Neural progenitor cell (in vitro differentiated cells): Measurements from ENCODE around the gene YTHDC1. TPM values are rescaled to one million over a fixed set of nuclear protein-coding genes. Genes with fewer than 3 reads are reported as not detected.
A peak's percentile ranks its signal among the peaks of the same experiment; 100 is the strongest.

ENCODE experiments used
- DNase-seq: peaks from one replicate; pipeline ENCODE4 v3.0.0-alpha.2; 2016; ENCODE audit warnings: low spot score
- H2AFZ ChIP-seq: fragments of 200-600 bp; sonication (generic); replicated peaks from 2 replicates; pipeline ENCODE4 v1.6.1; 2016; ENCODE audit warnings: antibody characterized with exemption
- H3F3A ChIP-seq: fragments of 200-600 bp; sonication (generic); 2 replicates; pipeline ENCODE4 v1.6.1; 2016; ENCODE audit warnings: antibody characterized with exemption, low read depth
- H3K27ac ChIP-seq: fragments of 200-600 bp; sonication (generic); 2 replicates; pipeline ENCODE4 v1.5.1; 2016; ENCODE audit warnings: mild to moderate bottlenecking
- H3K27me3 ChIP-seq: fragments of 200-600 bp; sonication (generic); 2 replicates; pipeline ENCODE4 v1.6.1; 2016; ENCODE audit warnings: mild to moderate bottlenecking, moderate library complexity
- H3K36me3 ChIP-seq: fragments of 200-600 bp; sonication (generic); 2 replicates; pipeline ENCODE4 v1.5.1; 2016
- H3K4me1 ChIP-seq: fragments of 200-600 bp; sonication (generic); 2 replicates; pipeline ENCODE4 v1.6.1; 2016; ENCODE audit warnings: mixed run types
- H3K4me2 ChIP-seq: fragments of 200-600 bp; sonication (generic); 2 replicates; pipeline ENCODE4 v1.6.1; 2016
- H3K4me3 ChIP-seq: fragments of 200-600 bp; sonication (generic); 2 replicates; pipeline ENCODE4 v1.5.1; 2016
- H3K79me2 ChIP-seq: fragments of 200-600 bp; sonication (generic); 2 replicates; pipeline ENCODE4 v1.6.1; 2016; ENCODE audit warnings: low read depth
- H3K9ac ChIP-seq: fragments of 200-600 bp; sonication (generic); 2 replicates; pipeline ENCODE4 v1.6.1; 2016
- H3K9me3 ChIP-seq: fragments of 200-600 bp; sonication (generic); 2 replicates; pipeline ENCODE4 v1.5.1; 2016; ENCODE audit warnings: low read depth
- H4K20me1 ChIP-seq: fragments of 200-600 bp; sonication (generic); 2 replicates; pipeline ENCODE4 v1.6.1; 2016; ENCODE audit warnings: low read depth
- H3K27ac Mint-ChIP-seq: 3 replicates; pipeline ENCODE4 v1.8.0; 2021; ENCODE audit warnings: mixed read lengths
- H3K27me3 Mint-ChIP-seq: 2 replicates; pipeline ENCODE4 v1.8.0; 2022; ENCODE audit warnings: low read depth, mild to moderate bottlenecking, inconsistent platforms, moderate library complexity, mixed read lengths; ENCODE audit not compliant: insufficient read depth
- H3K36me3 Mint-ChIP-seq: 3 replicates; pipeline ENCODE4 v1.8.0; 2021; ENCODE audit warnings: mixed read lengths
- H3K4me1 Mint-ChIP-seq: 3 replicates; pipeline ENCODE4 v1.8.0; 2021; ENCODE audit warnings: mixed read lengths
- H3K4me3 Mint-ChIP-seq: 3 replicates; pipeline ENCODE4 v1.8.0; 2021; ENCODE audit warnings: mild to moderate bottlenecking, moderate library complexity, mixed read lengths
- H3K9me3 Mint-ChIP-seq: 3 replicates; pipeline ENCODE4 v1.8.0; 2020; ENCODE audit warnings: mixed read lengths
- CTCF ChIP-seq: fragments of 200-600 bp; sonication (generic); IDR thresholded peaks from 2 replicates; pipeline ENCODE4 v1.5.1; 2017; ENCODE audit warnings: antibody characterized with exemption, mild to moderate bottlenecking
- EZH2 ChIP-seq: fragments of 200-600 bp; sonication (generic); IDR thresholded peaks from 2 replicates; pipeline ENCODE4 v1.6.1; 2017; ENCODE audit warnings: antibody characterized with exemption, mild to moderate bottlenecking, moderate library complexity
- EZH2phosphoT487 ChIP-seq: fragments of 200-600 bp; sonication (generic); IDR thresholded peaks from 2 replicates; pipeline ENCODE4 v1.6.1; 2017; ENCODE audit warnings: antibody characterized with exemption
- total RNA-seq: library from RNA; depleted of rRNA; stranded (reverse); fragments of >200 nt; gene quantifications from 2 replicates; pipeline ENCODE4 v1.2.3, GENCODE V29; 2015; ENCODE audit warnings: low replicate concordance

Gene YTHDC1
- total RNA-seq, 1 donor from 2014 or later = 108 TPM

DNA sequence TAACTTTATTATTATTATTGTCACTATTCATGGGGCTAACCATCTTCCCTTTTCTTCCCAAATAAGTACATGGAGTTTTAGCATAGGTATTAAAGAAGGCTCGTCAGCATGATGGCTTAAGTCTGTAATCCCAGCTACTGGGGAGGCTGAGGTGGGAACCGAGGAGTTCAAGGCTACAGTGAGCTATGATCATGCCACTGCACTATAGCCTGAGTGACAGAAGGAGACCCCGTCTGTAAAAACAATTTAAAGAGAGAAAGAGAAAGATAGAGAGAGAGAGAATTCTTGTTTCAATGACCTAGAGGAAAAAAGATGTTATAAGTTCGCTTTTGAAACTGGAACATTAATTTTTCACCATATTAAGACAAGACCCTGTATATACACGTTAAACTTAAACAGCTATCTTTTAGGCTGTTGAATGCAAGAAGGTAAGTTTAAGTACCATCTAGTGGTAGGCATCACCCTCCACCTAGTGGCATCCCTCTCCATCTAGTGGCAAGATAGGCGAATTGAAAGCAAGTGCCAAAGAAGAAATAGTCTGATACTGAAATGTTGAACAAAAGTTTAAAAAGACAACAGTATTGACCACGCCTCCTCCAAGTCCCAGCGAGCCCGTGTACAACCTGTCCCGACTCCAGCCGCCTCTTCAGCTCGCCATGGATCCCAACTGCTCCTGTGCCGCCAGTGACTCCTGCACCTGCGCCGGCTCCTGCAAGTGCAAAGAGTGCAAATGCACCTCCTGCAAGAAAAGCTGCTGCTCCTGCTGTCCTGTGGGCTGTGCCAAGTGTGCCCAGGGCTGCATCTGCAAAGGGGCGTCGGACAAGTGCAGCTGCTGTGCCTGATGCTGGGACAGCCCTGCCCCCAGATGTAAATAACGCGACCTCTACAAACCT lies 26.0 kb upstream of the YTHDC1 start:
- H3K27me3 ChIP-seq = no peaks in the 10 kb centered on the region
- H3K4me3 Mint-ChIP-seq = peak overlapping the region; percentile 82
- no peaks in the 10 kb centered on the region for H3K79me2 ChIP-seq
- no peaks in the 10 kb centered on the region for H3K9me3 Mint-ChIP-seq
- H3K4me1 ChIP-seq = peaks cover 7% of the 10 kb centered on the region
- DNase-seq = peak; percentile 69
- H3F3A ChIP-seq = no peaks in the 10 kb centered on the region
- H3K9me3 ChIP-seq = no peaks in the 10 kb centered on the region
- H3K36me3 Mint-ChIP-seq = no peaks in the 10 kb centered on the region
- peak overlapping the region; percentile 81 for H3K4me2 ChIP-seq
- peak overlapping the region; percentile 44 for H3K4me3 ChIP-seq
- TF ChIP-seq CTCF (peak; percentile 76), EZH2 (no peak)
- H4K20me1 ChIP-seq = no peaks in the 10 kb centered on the region
- no peak overlapping the region for H3K9ac ChIP-seq
- peaks cover 2% of the 10 kb centered on the region for H3K27me3 Mint-ChIP-seq
- peaks cover 11% of the 10 kb centered on the region for H3K4me1 Mint-ChIP-seq
- no peaks in the 10 kb centered on the region for H3K36me3 ChIP-seq
- H3K27ac Mint-ChIP-seq = no peak overlapping the region
- H2AFZ ChIP-seq = peak overlapping the region; percentile 98
- H3K27ac ChIP-seq = no peak overlapping the region

- H3K9me3 ChIP-seq = no peaks in the 10 kb centered on the region
- peak overlapping the region; percentile 91 for H2AFZ ChIP-seq
- no peak overlapping the region for H3K27ac Mint-ChIP-seq
- no peaks in the 10 kb centered on the region for H3K36me3 Mint-ChIP-seq
- TF ChIP-seq EZH2 (no peak), EZH2phosphoT487 (no peak), CTCF (no peak)
- H3K4me1 Mint-ChIP-seq = peaks cover 11% of the 10 kb centered on the region
- peak overlapping the region; percentile 35 for H3K4me3 ChIP-seq
- H3K27ac ChIP-seq = no peak overlapping the region
- H3K4me1 ChIP-seq = peaks cover 7% of the 10 kb centered on the region
- peaks cover 5% of the 10 kb centered on the region for H3K27me3 Mint-ChIP-seq
- no peaks in the 10 kb centered on the region for H4K20me1 ChIP-seq
- no peaks in the 10 kb centered on the region for H3K79me2 ChIP-seq
- H3F3A ChIP-seq = no peaks in the 10 kb centered on the region
- peak; percentile 92 for DNase-seq
- no peaks in the 10 kb centered on the region for H3K27me3 ChIP-seq
- peak overlapping the region; percentile 65 for H3K4me3 Mint-ChIP-seq
- no peaks in the 10 kb centered on the region for H3K36me3 ChIP-seq
- no peaks in the 10 kb centered on the region for H3K9me3 Mint-ChIP-seq
- H3K9ac ChIP-seq = no peak overlapping the region
- H3K4me2 ChIP-seq = peak overlapping the region; percentile 72
Observed at GRCh38 chr4:68373513-68373912, 23.6 kb upstream of the YTHDC1 start.

DNA sequence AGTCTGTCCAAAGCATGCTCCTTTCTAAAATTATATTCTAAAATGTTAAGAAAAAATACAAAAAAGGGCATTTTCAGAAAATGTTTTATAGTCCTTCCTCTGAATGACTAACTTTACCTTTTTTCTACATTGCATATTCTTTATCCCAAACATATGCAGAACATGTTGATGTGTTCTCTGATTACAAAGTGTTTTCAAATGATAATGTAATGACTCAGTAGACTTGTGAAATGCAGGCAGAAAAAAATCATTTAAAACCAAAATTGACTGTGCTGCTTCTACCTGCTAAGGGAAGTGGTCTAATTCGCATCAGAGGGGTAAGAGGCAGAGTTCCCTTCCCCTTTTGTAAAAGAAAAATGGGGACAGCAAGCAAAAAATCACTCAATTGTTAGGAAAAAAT lies 22.7 kb upstream of the YTHDC1 start:
- Mint-ChIP-seq H3K4me1 (peaks cover 11% of the 10 kb centered on the region), H3K27ac (no peak overlapping the region), H3K36me3 (no peaks in the 10 kb centered on the region), H3K27me3 (peaks cover 3% of the 10 kb centered on the region), H3K4me3 (no peak overlapping the region), H3K9me3 (no peaks in the 10 kb centered on the region)
- Histone ChIP-seq H3K4me1 (peaks cover 7% of the 10 kb centered on the region), H3K79me2 (no peaks in the 10 kb centered on the region), H3K27ac (no peak overlapping the region), H3K36me3 (no peaks in the 10 kb centered on the region), H2AFZ (peak overlapping the region; percentile 91), H3F3A (peaks cover 7% of the 10 kb centered on the region), H3K9ac (no peak overlapping the region), H4K20me1 (no peaks in the 10 kb centered on the region), H3K27me3 (no peaks in the 10 kb centered on the region), H3K4me3 (no peak overlapping the region), H3K9me3 (no peaks in the 10 kb centered on the region), H3K4me2 (no peak overlapping the region)
- TF ChIP-seq CTCF = no peak
- TF ChIP-seq EZH2 = no peak
- no peak for TF ChIP-seq EZH2phosphoT487
- no peak for DNase-seq
